Esophagus squamous epithelium (tissue), 5 donors: Measurements from ENCODE around the gene SUPT6H. TPM values are rescaled to one million over a fixed set of nuclear protein-coding genes. Genes with fewer than 3 reads are reported as not detected.

Experiments
- DNase-seq: peaks from one replicate; lab custom pipeline; 2025; lab: John Stamatoyannopoulos, UW
- H3K27ac ChIP-seq, 4 donors: fragments of 200-600 bp; sonication (generic); one replicate each; pipeline ENCODE4 v1.5.1; 2016 to 2019; ENCODE audit warnings: mild to moderate bottlenecking in 1 of 4
- H3K27me3 ChIP-seq, 4 donors: fragments of 200-600 bp; sonication (generic); 1 replicate in 3 of 4; 2 replicates in 1 of 4; pipeline versions ENCODE4 v1.5.1 to v1.6.0; 2017 to 2021; ENCODE audit warnings: antibody characterized with exemption in 1 of 4
- H3K36me3 ChIP-seq, 3 donors: fragments of 200-600 bp; sonication (generic); one replicate each; pipeline ENCODE4 v1.5.1; 2016 to 2019
- H3K4me1 ChIP-seq, 3 donors: fragments of 200-600 bp; sonication (generic); one replicate each; pipeline ENCODE4 v1.5.1; 2017 to 2019
- H3K4me3 ChIP-seq, 4 donors: fragments of 200-600 bp; sonication (generic); 1 replicate in 3 of 4; 2 replicates in 1 of 4; pipeline ENCODE4 v1.5.1; 2016 to 2019; ENCODE audit warnings: mild to moderate bottlenecking in 2 of 4, moderate library complexity in 1 of 4
- H3K9me3 ChIP-seq, 3 donors: fragments of 200-600 bp; sonication (generic); one replicate each; pipeline ENCODE4 v1.5.1; 2016 to 2019
- POLR2A ChIP-seq, 4 donors: fragments of 450-650 bp; IDR thresholded peaks; one replicate each; pipeline ENCODE4 v1.6.1; 2017; ENCODE audit warnings: antibody characterized with exemption in 4 of 4, mild to moderate bottlenecking in 4 of 4, moderate library complexity in 3 of 4
- WGBS, 2 donors: methylation state at CpG; one replicate each; pipeline ENCODE4 v1.1.5; 2018; 5-methylcytosine and 5-hydroxymethylcytosine counted together
- intact Hi-C: fragments of 100-400 bp; cut with DNase I; formaldehyde crosslinking; loops from one replicate; pipeline ENCODE4 v1.15.0; 2022
- total RNA-seq, 4 donors: library from RNA; depleted of rRNA; stranded (reverse); fragments of >200 nt; gene quantifications; one replicate each; pipeline ENCODE4 v1.1.0, GENCODE V29; 2016
- TF ChIP-seq, protein P1 (sequence below), 6 experiments: fragments of 450-650 bp in 4 of 6; fragments of 200-600 bp in 2 of 6; sonication (generic) in 2 of 6; IDR thresholded peaks; one replicate each; pipeline ENCODE4 v1.5.1; 2016 to 2019; ENCODE audit warnings: antibody characterized with exemption in 6 of 6, mild to moderate bottlenecking in 4 of 6, moderate library complexity in 4 of 6
- donor health status: DM: yes; HTN: yes; CAD: no.

SUPT6H gene
- total RNA-seq, 4 donors from 2014 or later = 26.4 to 59.3 (median 48.8) TPM

DNA sequence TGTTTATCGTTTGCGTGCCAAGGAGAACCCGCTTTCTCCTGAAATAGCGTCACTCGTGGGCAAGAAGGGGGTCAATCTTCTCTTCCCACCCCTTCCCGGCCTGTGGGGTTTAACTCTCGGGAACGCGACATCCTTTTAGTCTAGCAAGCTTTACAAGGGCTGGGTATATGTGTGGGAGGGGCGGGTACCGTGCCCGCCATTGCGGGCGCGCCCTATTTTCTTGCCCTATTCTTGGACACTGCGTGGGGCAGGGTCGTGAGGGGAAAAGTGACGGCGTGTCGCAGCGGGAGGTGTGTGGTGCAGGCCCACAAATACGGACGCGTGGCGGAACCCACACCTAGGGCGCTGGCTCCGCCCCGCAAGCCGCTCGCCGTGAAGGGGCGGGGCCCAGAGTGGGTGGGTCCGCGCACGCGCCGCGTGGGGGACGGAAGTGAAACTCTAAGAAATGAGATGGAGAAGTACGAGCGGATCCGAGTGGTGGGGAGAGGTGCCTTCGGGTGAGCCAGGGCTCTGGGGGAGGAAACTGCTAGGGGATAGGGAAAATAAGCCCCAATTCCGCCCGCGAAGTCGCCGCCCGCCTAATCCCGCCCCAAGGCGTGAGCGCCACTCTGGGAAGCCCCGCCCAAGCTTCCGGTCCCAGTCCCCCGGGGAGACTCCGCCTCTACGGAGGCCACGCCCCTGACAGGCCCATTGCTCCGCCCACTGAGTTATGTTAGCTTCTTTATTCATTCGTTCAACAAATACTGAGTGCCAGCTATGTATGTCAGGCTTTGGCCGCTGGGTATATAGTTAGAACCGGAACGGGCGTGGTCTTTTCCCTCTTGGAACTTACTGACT, 66.6 kb downstream of the SUPT6H start, which contains the start of gene NEK8:
Gene NEK8, plus strand, starts transcription at position 425 of the 837 bp plus-strand sequence. Its CDS starts 26 bp downstream, at position 451.
- WGBS, 2 donors = 0% methylated on average over 35 to 36 of the region's 64 CpGs

DNA sequence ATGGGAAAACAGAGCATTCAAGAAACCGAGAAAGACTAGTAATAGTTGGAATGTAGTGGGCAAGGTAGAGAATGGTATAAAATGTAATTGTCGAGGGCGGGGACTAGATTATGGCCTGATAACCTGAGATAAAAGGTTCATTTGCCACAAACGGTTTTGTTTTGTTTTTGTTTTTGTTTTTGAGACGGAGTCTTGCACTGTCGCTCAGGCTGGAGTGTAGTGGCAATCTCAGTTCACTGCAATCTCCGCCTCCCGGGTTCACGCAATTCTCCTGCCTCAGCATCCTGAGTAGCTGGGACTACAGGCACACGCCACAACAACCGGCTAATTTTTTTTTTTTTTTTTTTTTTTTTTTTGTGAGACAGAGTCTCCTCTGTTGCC, 67.9 kb downstream of the SUPT6H start:
- WGBS, 2 donors = 84% methylated on average over 11 of the region's 11 CpGs
- Histone ChIP-seq H3K27me3 (no peaks in the 10 kb centered on the region), H3K4me3 (no peak overlapping the region), H3K9me3 (no peaks in the 10 kb centered on the region), H3K27ac (peak overlapping the region in 2 of 4 donors; percentile 94 to 97), H3K36me3 (peaks cover 0 to 7% (median 0%) of the 10 kb centered on the region in 3 donors), H3K4me1 (peaks cover 21 to 37% (median 23%) of the 10 kb centered on the region in 3 donors)
- TF ChIP-seq, protein P1, sequence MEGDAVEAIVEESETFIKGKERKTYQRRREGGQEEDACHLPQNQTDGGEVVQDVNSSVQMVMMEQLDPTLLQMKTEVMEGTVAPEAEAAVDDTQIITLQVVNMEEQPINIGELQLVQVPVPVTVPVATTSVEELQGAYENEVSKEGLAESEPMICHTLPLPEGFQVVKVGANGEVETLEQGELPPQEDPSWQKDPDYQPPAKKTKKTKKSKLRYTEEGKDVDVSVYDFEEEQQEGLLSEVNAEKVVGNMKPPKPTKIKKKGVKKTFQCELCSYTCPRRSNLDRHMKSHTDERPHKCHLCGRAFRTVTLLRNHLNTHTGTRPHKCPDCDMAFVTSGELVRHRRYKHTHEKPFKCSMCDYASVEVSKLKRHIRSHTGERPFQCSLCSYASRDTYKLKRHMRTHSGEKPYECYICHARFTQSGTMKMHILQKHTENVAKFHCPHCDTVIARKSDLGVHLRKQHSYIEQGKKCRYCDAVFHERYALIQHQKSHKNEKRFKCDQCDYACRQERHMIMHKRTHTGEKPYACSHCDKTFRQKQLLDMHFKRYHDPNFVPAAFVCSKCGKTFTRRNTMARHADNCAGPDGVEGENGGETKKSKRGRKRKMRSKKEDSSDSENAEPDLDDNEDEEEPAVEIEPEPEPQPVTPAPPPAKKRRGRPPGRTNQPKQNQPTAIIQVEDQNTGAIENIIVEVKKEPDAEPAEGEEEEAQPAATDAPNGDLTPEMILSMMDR (IDR thresholded peaks at IDR 0.05) = no peak
- TF ChIP-seq POLR2A (IDR thresholded peaks at IDR 0.05) = no peak
- intact Hi-C loops = no loop called here
- DNase-seq = no peak

More for the DNA sequence above, 66.6 kb downstream of the SUPT6H start, which contains the start of gene NEK8:
- TF ChIP-seq, protein P1 (IDR thresholded peaks at IDR 0.05) = no peak
- peak in 3 of 4 donors; percentile 23 to 89 (median 27) for TF ChIP-seq POLR2A (IDR thresholded peaks at IDR 0.05)
- H3K9me3 ChIP-seq = no peaks in the 10 kb centered on the region
- DNase-seq = peak; percentile 81
- H3K4me3 ChIP-seq = peak within 1 kb of the TSS; percentile 65 to 75 (median 71)
- peaks cover under 1 to 15% (median 6%) of the 10 kb centered on the region in 3 donors for H3K36me3 ChIP-seq
- peaks cover 23 to 50% (median 33%) of the 10 kb centered on the region in 3 donors for H3K4me1 ChIP-seq
- peak within 1 kb of the TSS; percentile 94 to 99 (median 98) for H3K27ac ChIP-seq
- intact Hi-C loops = no loop called here
- H3K27me3 ChIP-seq = no peaks in the 10 kb centered on the region

DNA sequence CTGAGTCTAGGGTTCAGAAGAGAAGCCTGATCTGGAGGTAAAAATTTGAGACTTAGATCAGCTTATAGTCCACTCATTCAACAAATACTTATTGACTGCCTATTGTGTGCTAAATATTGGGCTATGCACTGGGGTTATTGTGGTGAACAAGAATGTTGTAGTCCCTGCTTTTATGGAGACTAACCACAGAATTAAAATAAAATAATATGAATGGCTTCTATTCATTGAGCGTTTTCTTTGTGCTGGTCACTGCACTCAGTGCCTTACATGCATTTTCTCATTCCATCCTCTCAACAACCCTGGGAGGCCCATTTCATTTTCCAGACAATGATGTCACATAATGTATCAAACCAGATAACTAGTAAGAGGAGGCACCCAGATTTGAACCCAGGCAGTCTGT, 71.3 kb downstream of the SUPT6H start:
- peaks cover under 1 to 21% (median 6%) of the 10 kb centered on the region in 3 donors for H3K4me1 ChIP-seq
- DNase-seq = no peak
- intact Hi-C loops = no loop called here
- WGBS, 2 donors = 89 to 94% methylated on average over 1 of the region's 1 CpG
- TF ChIP-seq, protein P1 (IDR thresholded peaks at IDR 0.05) = no peak
- no peak for TF ChIP-seq POLR2A (IDR thresholded peaks at IDR 0.05)
- no peaks in the 10 kb centered on the region for H3K27me3 ChIP-seq
- H3K9me3 ChIP-seq = no peaks in the 10 kb centered on the region
- no peak overlapping the region for H3K4me3 ChIP-seq
- no peak overlapping the region for H3K27ac ChIP-seq
- H3K36me3 ChIP-seq = peaks cover 0 to 7% (median 0%) of the 10 kb centered on the region in 3 donors

DNA sequence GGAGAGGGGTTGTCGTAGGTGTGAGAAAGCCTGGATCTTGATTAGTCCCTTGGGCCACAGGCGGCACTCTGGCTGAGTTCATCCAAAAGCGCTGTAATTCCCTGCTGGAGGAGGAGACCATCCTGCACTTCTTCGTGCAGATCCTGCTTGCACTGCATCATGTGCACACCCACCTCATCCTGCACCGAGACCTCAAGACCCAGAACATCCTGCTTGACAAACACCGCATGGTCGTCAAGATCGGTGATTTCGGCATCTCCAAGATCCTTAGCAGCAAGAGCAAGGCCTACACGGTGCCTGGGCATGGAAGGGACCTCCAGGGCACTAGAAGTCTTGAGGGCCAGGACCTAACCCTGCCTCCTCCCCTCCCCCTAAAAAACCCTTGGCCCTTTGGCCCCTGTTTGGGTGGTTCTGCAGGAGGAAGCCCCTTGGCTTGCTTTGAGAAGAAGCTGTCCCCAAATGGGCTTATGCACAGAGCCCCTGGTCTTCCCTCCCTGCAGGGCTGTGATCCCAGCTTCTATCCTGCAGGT, 72.8 kb downstream of the SUPT6H start:
- WGBS, 2 donors = 88 to 93% methylated on average over 3 to 10 of the region's 10 CpGs
- no peak for DNase-seq
- intact Hi-C loops = no loop called here
- peaks cover 0 to 17% (median 0%) of the 10 kb centered on the region in 3 donors for H3K4me1 ChIP-seq
- TF ChIP-seq, protein P1 (IDR thresholded peaks at IDR 0.05) = no peak
- no peak for TF ChIP-seq POLR2A (IDR thresholded peaks at IDR 0.05)
- peaks cover 0 to 7% (median 0%) of the 10 kb centered on the region in 3 donors for H3K36me3 ChIP-seq
- H3K27me3 ChIP-seq = no peaks in the 10 kb centered on the region
- no peak overlapping the region for H3K27ac ChIP-seq
- H3K9me3 ChIP-seq = no peaks in the 10 kb centered on the region
- no peak overlapping the region for H3K4me3 ChIP-seq
